IMR-90 (cell line): ENCODE measurements around the gene TMEM235. TPM values are rescaled to one million over a fixed set of nuclear protein-coding genes. Genes with fewer than 3 reads are reported as not detected.

ENCODE experiments used
- ATAC-seq: fragments of 200-7000 bp; cut with Tn5 transposase; 2 replicates; pipeline ENCODE4 v1.9.1; 2020; ENCODE audit warnings: low read depth, mild to moderate bottlenecking, moderate library complexity
- BruUV-seq: library from RNA; stranded (reverse); fragments of 400-500 nt; replicated peaks from 2 replicates; lab custom pipeline; 2021; lab: Mats Ljungman, UMichigan
- CTCF ChIA-PET: fragments of 300-600 bp; formaldehyde crosslinking; extraction: SDS; loops from one replicate; lab custom pipeline; 2021; ENCODE audit warnings: antibody characterized with exemption; lab: Yijun Ruan, JAX
- POLR2A ChIA-PET: fragments of 300-600 bp; sonication (Branson Sonifier 250); formaldehyde crosslinking; loops from one replicate; lab custom pipeline; 2022; ENCODE audit warnings: antibody characterized with exemption; ENCODE audit not compliant: unreplicated experiment; lab: Charles Lee
- DNase-seq: peaks from one replicate; pipeline ENCODE4 v3.0.0; 2013
- H2AFZ ChIP-seq: replicated peaks from 2 replicates; pipeline ENCODE3; 2013; ENCODE audit warnings: low read length, mild to moderate bottlenecking; ENCODE audit not compliant: poor library complexity
- H2AK5ac ChIP-seq: 2 replicates; pipeline ENCODE4 v1.6.1; 2013; ENCODE audit warnings: low read depth, low read length, inconsistent platforms
- H2AK9ac ChIP-seq: replicated peaks from 2 replicates; pipeline ENCODE3; 2013; ENCODE audit warnings: mild to moderate bottlenecking, low read depth, low read length, moderate library complexity; ENCODE audit not compliant: poor library complexity
- H2BK120ac ChIP-seq: 2 replicates; pipeline ENCODE4 v1.6.1; 2013; ENCODE audit warnings: low read depth, low read length, inconsistent platforms
- H2BK15ac ChIP-seq: 3 replicates; pipeline ENCODE4 v1.6.1; 2013; ENCODE audit warnings: low read depth, low read length, inconsistent platforms
- H2BK20ac ChIP-seq: 2 replicates; pipeline ENCODE4 v1.6.1; 2013; ENCODE audit warnings: low read depth, mild to moderate bottlenecking, inconsistent platforms, low read length, moderate library complexity
- H2BK5ac ChIP-seq: 2 replicates; pipeline ENCODE4 v1.6.1; 2013; ENCODE audit warnings: mild to moderate bottlenecking, low read depth, low read length, inconsistent platforms; ENCODE audit not compliant: poor library complexity, severe bottlenecking
- H3K14ac ChIP-seq: replicated peaks from 2 replicates; pipeline ENCODE4 v1.6.1; 2013; ENCODE audit warnings: low read depth, low read length, inconsistent platforms
- H3K18ac ChIP-seq: 2 replicates; pipeline ENCODE4 v1.6.1; 2013; ENCODE audit warnings: low read depth, low read length, control low read depth
- H3K23ac ChIP-seq: 2 replicates; pipeline ENCODE4 v1.6.1; 2013; ENCODE audit warnings: low read depth, low read length, inconsistent platforms
- H3K27ac ChIP-seq: 2 replicates; pipeline ENCODE4 v1.5.1; 2013; ENCODE audit warnings: mild to moderate bottlenecking, control low read depth, low read length; ENCODE audit not compliant: insufficient read depth
- H3K27me3 ChIP-seq: 2 replicates; pipeline ENCODE4 v1.6.1; 2013; ENCODE audit warnings: low read length; ENCODE audit not compliant: control insufficient read depth, insufficient read depth
- H3K36me3 ChIP-seq: 2 replicates; pipeline ENCODE4 v1.6.1; 2013; ENCODE audit warnings: low read length, mixed read lengths; ENCODE audit not compliant: control insufficient read depth, insufficient read depth
- H3K4ac ChIP-seq: 2 replicates; pipeline ENCODE4 v1.6.1; 2013; ENCODE audit warnings: low read depth, low read length, inconsistent platforms
- H3K4me1 ChIP-seq: 2 replicates; pipeline ENCODE4 v1.6.1; 2013; ENCODE audit warnings: low read length, mixed read lengths; ENCODE audit not compliant: control insufficient read depth, insufficient read depth
- H3K4me2 ChIP-seq: 2 replicates; pipeline ENCODE4 v1.6.1; 2013; ENCODE audit warnings: low read depth, mild to moderate bottlenecking, control low read depth, low read length, moderate library complexity
- H3K4me3 ChIP-seq: 2 replicates; pipeline ENCODE4 v1.5.1; 2013; ENCODE audit warnings: low read depth, mild to moderate bottlenecking, control low read depth, low read length, moderate library complexity; ENCODE audit not compliant: insufficient read depth
- H3K56ac ChIP-seq: 2 replicates; pipeline ENCODE4 v1.6.1; 2013; ENCODE audit warnings: low read length, inconsistent platforms; ENCODE audit not compliant: insufficient read depth; ENCODE audit errors: extremely low read depth
- H3K79me1 ChIP-seq, 2 experiments: 2 replicates each; pipeline ENCODE4 v1.6.1; 2013; ENCODE audit warnings: low read length in 2 of 2, inconsistent platforms in 1 of 2, low read depth in 1 of 2
- H3K9ac ChIP-seq: 2 replicates; pipeline ENCODE4 v1.6.1; 2013; ENCODE audit warnings: low read depth, low read length, control low read depth
- H3K9me1 ChIP-seq: 2 replicates; pipeline ENCODE4 v1.6.1; 2013; ENCODE audit warnings: low read length, inconsistent platforms; ENCODE audit not compliant: insufficient read depth
- H3K9me3 ChIP-seq: 2 replicates; pipeline ENCODE4 v1.6.1; 2013; ENCODE audit warnings: low read length; ENCODE audit not compliant: control insufficient read depth, insufficient read depth
- H4K20me1 ChIP-seq: 2 replicates; pipeline ENCODE4 v1.6.1; 2013; ENCODE audit warnings: low read length, inconsistent platforms; ENCODE audit not compliant: insufficient read depth
- H4K5ac ChIP-seq: 2 replicates; pipeline ENCODE4 v1.6.1; 2013; ENCODE audit warnings: mild to moderate bottlenecking, low read depth, low read length, control low read depth
- H4K8ac ChIP-seq, 2 experiments: 2 replicates each; pipeline ENCODE4 v1.6.1; 2013; ENCODE audit warnings: low read depth in 2 of 2, low read length in 2 of 2, control low read depth in 1 of 2, inconsistent platforms in 1 of 2
- H4K91ac ChIP-seq: 2 replicates; pipeline ENCODE4 v1.6.1; 2013; ENCODE audit warnings: low read depth, low read length, inconsistent platforms; ENCODE audit not compliant: insufficient read depth
- BHLHE40 ChIP-seq: fragments of 150-350 bp; IDR thresholded peaks from 2 replicates; pipeline ENCODE4 v1.6.1; 2016; ENCODE audit warnings: mild to moderate bottlenecking, low read depth, low read length
- CEBPB ChIP-seq: IDR thresholded peaks from 2 replicates; pipeline ENCODE4 v1.6.1; 2012; ENCODE audit warnings: low read depth, low read length, improper control_type of control experiment
- CHD1 ChIP-seq: IDR thresholded peaks from 2 replicates; pipeline ENCODE4 v1.6.1; 2012; ENCODE audit warnings: low read depth, low read length, improper control_type of control experiment
- ELK1 ChIP-seq: fragments of 150-350 bp; IDR thresholded peaks from 2 replicates; pipeline ENCODE4 v1.6.1; 2016; ENCODE audit warnings: low read depth, mild to moderate bottlenecking, low read length, moderate library complexity, borderline replicate concordance
- FOS ChIP-seq: fragments of 150-350 bp; IDR thresholded peaks from 2 replicates; pipeline ENCODE4 v1.6.1; 2016; ENCODE audit warnings: low read depth, low read length
- MAFK ChIP-seq: IDR thresholded peaks from 2 replicates; pipeline ENCODE4 v1.6.1; 2012; ENCODE audit warnings: low read depth, low read length, improper control_type of control experiment
- MAZ ChIP-seq: IDR thresholded peaks from 2 replicates; pipeline ENCODE4 v1.6.1; 2012; ENCODE audit warnings: low read depth, mild to moderate bottlenecking, low read length, improper control_type of control experiment, moderate library complexity, borderline replicate concordance
- MXI1 ChIP-seq: IDR thresholded peaks from 2 replicates; pipeline ENCODE4 v1.6.1; 2012; ENCODE audit warnings: low read depth, mild to moderate bottlenecking, low read length, moderate library complexity, borderline replicate concordance
- NFE2L2 ChIP-seq: fragments of 150-350 bp; IDR thresholded peaks from 2 replicates; pipeline ENCODE4 v1.6.1; 2016; ENCODE audit warnings: low read depth, mild to moderate bottlenecking, low read length
- POLR2A ChIP-seq: IDR thresholded peaks from 2 replicates; pipeline ENCODE4 v1.6.1; 2012; ENCODE audit warnings: mild to moderate bottlenecking, low read depth, low read length
- RAD21 ChIP-seq: IDR thresholded peaks from 2 replicates; pipeline ENCODE4 v1.6.1; 2012; ENCODE audit warnings: low read length, improper control_type of control experiment
- RCOR1 ChIP-seq: IDR thresholded peaks from 2 replicates; pipeline ENCODE4 v1.6.1; 2012; ENCODE audit warnings: mild to moderate bottlenecking, low read length, improper control_type of control experiment; ENCODE audit not compliant: insufficient replicate concordance
- RFX5 ChIP-seq: IDR thresholded peaks from 2 replicates; pipeline ENCODE4 v1.8.0; 2012; ENCODE audit warnings: low read depth, mild to moderate bottlenecking, low read length, moderate library complexity
- WGBS, 2 experiments: methylation state at CpG; one replicate each; pipeline versions ENCODE4 v1.1.5 to v1.1.7; 2013; ENCODE audit warnings: missing lambda C conversion rate in 2 of 2; ENCODE audit not compliant: insufficient read length in 1 of 2; ENCODE audit errors: extremely low coverage in 2 of 2; 5-methylcytosine and 5-hydroxymethylcytosine counted together
- dilution Hi-C: fragments of 300-500 bp; cut with HindIII; formaldehyde crosslinking; loops from one replicate; pipeline ENCODE4 v1.14.3; 2018; ENCODE audit warnings: low sequenced_read_pairs; ENCODE audit not compliant: unreplicated experiment
- in situ Hi-C: fragments of 300-500 bp; cut with MboI; formaldehyde crosslinking; loops from 3 replicates; pipeline ENCODE4 v1.14.3; 2019; ENCODE audit warnings: low sequenced_read_pairs, inconsistent platforms, mixed read lengths
- intact Hi-C: fragments of 100-400 bp; cut with micrococcal nuclease; formaldehyde crosslinking; loops from 2 replicates; pipeline ENCODE4 v1.10.0; 2022
- polyA plus RNA-seq, 3 experiments: library from polyadenylated mRNA; depleted of rRNA; stranded (reverse); fragments of >200 nt; gene quantifications; 2 replicates each; pipeline ENCODE4 v1.2.3, GENCODE V29; 2012; ENCODE audit warnings: low replicate concordance in 1 of 3
- total RNA-seq: library from RNA; depleted of rRNA; stranded (reverse); fragments of >200 nt; gene quantifications from 2 replicates; pipeline ENCODE4 v1.2.3, GENCODE V29; 2012
- TF ChIP-seq, protein P1 (sequence below): fragments of 150-350 bp; IDR thresholded peaks from 2 replicates; pipeline ENCODE4 v1.6.1; 2017; ENCODE audit warnings: mild to moderate bottlenecking, antibody characterized with exemption, low read length, low read depth
- TF ChIP-seq, protein P2 (sequence below): conservative IDR thresholded peaks from 2 replicates; pipeline ENCODE4 v1.5.1; 2012; ENCODE audit warnings: mild to moderate bottlenecking, low read depth, low read length, improper control_type of control experiment

Gene TMEM235
- total and polyA plus RNA-seq, 2 of the 4 experiments (the other 2 are of a cell fraction) = not detected

GRCh38 chr17:78224231-78225087 is 7.0 kb upstream of the TMEM235 start:
- Histone ChIP-seq H2AK5ac (no peak overlapping the region), H4K5ac (no peak overlapping the region), H3K27ac (no peak overlapping the region), H3K4me3 (no peak overlapping the region), H3K9me1 (no peaks in the 10 kb centered on the region), H3K27me3 (no peaks in the 10 kb centered on the region), H3K4ac (no peak overlapping the region), H2BK20ac (no peak overlapping the region), H3K18ac (no peak overlapping the region), H3K4me2 (no peak overlapping the region), H3K36me3 (peaks cover 3% of the 10 kb centered on the region; the same call in 1 of the 2 replicates), H3K9ac (no peak overlapping the region), H3K23ac (no peak overlapping the region), H3K14ac (no peak overlapping the region; the same call in 1 of the 2 replicates), H4K91ac (no peak overlapping the region), H3K56ac (no peak overlapping the region), H2AK9ac (peak overlapping the region; percentile 63), H4K20me1 (no peaks in the 10 kb centered on the region; the same call in 1 of the 2 replicates), H3K79me1 (peaks cover 0 to 8% of the 10 kb centered on the region in 2 experiments; a peak in 3 of 4 replicates), H3K9me3 (no peaks in the 10 kb centered on the region), H2BK15ac (no peak overlapping the region), H3K4me1 (no peaks in the 10 kb centered on the region), H4K8ac (no peak overlapping the region), H2AFZ (no peak overlapping the region), H2BK5ac (no peak overlapping the region), H2BK120ac (no peak overlapping the region)
- intact Hi-C loops = no loop called here
- in situ Hi-C loops = no loop called here
- no TSS peak for BruUV-seq
- DNase-seq (no peak), ATAC-seq (no peak)
- ChIA-PET CTCF (no interaction called here), POLR2A (no interaction called here)
- dilution Hi-C loops = no loop called here
- WGBS, 2 experiments = 82% methylated on average over 11 of the region's 27 CpGs; no CpG with 5 or more reads in 1 of the 2 experiments
- no peak for TF ChIP-seq MAZ
- TF ChIP-seq RAD21 = no peak
- TF ChIP-seq, protein P1, sequence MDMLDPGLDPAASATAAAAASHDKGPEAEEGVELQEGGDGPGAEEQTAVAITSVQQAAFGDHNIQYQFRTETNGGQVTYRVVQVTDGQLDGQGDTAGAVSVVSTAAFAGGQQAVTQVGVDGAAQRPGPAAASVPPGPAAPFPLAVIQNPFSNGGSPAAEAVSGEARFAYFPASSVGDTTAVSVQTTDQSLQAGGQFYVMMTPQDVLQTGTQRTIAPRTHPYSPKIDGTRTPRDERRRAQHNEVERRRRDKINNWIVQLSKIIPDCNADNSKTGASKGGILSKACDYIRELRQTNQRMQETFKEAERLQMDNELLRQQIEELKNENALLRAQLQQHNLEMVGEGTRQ = no peak
- TF ChIP-seq RFX5 = no peak
- TF ChIP-seq POLR2A = no peak
- TF ChIP-seq ELK1 = no peak
- no peak for TF ChIP-seq CEBPB
- TF ChIP-seq MAFK = no peak
- no peak for TF ChIP-seq RCOR1
- no peak for TF ChIP-seq CHD1
- TF ChIP-seq FOS = no peak
- TF ChIP-seq NFE2L2 = no peak
- TF ChIP-seq, protein P2, sequence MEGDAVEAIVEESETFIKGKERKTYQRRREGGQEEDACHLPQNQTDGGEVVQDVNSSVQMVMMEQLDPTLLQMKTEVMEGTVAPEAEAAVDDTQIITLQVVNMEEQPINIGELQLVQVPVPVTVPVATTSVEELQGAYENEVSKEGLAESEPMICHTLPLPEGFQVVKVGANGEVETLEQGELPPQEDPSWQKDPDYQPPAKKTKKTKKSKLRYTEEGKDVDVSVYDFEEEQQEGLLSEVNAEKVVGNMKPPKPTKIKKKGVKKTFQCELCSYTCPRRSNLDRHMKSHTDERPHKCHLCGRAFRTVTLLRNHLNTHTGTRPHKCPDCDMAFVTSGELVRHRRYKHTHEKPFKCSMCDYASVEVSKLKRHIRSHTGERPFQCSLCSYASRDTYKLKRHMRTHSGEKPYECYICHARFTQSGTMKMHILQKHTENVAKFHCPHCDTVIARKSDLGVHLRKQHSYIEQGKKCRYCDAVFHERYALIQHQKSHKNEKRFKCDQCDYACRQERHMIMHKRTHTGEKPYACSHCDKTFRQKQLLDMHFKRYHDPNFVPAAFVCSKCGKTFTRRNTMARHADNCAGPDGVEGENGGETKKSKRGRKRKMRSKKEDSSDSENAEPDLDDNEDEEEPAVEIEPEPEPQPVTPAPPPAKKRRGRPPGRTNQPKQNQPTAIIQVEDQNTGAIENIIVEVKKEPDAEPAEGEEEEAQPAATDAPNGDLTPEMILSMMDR = no peak
- no peak for TF ChIP-seq MXI1
- TF ChIP-seq BHLHE40 = no peak
